Measurements from ENCODE around the gene NDRG2.

- TF ChIP-seq ZNF624 (tag by site-specific recombination; IDR thresholded peaks at IDR 0.05) = no peak
- TF ChIP-seq, protein P1, sequence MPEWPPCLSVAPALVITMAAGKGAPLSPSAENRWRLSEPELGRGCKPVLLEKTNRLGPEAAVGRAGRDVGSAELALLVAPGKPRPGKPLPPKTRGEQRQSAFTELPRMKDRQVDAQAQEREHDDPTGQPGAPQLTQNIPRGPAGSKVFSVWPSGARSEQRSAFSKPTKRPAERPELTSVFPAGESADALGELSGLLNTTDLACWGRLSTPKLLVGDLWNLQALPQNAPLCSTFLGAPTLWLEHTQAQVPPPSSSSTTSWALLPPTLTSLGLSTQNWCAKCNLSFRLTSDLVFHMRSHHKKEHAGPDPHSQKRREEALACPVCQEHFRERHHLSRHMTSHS (tag by site-specific recombination; IDR thresholded peaks at IDR 0.05) = no peak
- no peak for TF ChIP-seq CTCF (tag by site-specific recombination; IDR thresholded peaks at IDR 0.05)
Measured at GRCh38 chr14:20998139-20998538, 26.7 kb downstream of the NDRG2 start.
